ENCODE data around the gene SOCS7. TPM values are rescaled to one million over a fixed set of nuclear protein-coding genes. Genes with fewer than 3 reads are reported as not detected.

The SOCS7 gene
- total RNA-seq, 1 donor from 2014 or later = 23.7 TPM

DNA sequence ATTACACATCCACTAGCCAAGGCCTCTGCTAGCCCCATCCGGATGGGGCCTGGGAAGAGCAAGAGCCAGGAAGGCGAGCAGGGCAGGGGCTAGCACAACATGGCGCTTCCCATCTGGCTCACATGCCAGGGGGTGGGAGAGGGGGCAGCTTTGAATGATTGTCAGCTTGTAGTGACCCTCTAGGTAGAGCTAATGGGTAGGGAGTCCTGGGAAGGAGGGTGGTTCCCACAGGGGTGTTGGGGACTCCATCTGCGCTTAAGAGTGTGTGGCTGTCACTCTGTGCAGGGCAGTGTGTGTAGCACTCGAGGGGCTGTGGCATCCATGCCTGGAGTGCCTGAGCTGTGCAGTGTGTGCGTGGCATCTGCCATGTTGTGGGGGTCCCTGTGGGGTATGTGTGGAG is 101.1 kb downstream of the SOCS7 start:
- Histone ChIP-seq H3K27me3 (peaks cover 5% of the 10 kb centered on the region), H3K4me3 (no peak overlapping the region), H3K4me1 (peaks cover 43% of the 10 kb centered on the region), H3K9me3 (no peaks in the 10 kb centered on the region), H3K36me3 (no peaks in the 10 kb centered on the region), H3K27ac (peak overlapping the region; percentile 79)
- DNase-seq (no peak), ATAC-seq (no peak)
- intact Hi-C loops (cut with DNase I) = no loop called here
- TF ChIP-seq, protein P1, sequence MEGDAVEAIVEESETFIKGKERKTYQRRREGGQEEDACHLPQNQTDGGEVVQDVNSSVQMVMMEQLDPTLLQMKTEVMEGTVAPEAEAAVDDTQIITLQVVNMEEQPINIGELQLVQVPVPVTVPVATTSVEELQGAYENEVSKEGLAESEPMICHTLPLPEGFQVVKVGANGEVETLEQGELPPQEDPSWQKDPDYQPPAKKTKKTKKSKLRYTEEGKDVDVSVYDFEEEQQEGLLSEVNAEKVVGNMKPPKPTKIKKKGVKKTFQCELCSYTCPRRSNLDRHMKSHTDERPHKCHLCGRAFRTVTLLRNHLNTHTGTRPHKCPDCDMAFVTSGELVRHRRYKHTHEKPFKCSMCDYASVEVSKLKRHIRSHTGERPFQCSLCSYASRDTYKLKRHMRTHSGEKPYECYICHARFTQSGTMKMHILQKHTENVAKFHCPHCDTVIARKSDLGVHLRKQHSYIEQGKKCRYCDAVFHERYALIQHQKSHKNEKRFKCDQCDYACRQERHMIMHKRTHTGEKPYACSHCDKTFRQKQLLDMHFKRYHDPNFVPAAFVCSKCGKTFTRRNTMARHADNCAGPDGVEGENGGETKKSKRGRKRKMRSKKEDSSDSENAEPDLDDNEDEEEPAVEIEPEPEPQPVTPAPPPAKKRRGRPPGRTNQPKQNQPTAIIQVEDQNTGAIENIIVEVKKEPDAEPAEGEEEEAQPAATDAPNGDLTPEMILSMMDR (IDR thresholded peaks at IDR 0.05) = no peak

DNA sequence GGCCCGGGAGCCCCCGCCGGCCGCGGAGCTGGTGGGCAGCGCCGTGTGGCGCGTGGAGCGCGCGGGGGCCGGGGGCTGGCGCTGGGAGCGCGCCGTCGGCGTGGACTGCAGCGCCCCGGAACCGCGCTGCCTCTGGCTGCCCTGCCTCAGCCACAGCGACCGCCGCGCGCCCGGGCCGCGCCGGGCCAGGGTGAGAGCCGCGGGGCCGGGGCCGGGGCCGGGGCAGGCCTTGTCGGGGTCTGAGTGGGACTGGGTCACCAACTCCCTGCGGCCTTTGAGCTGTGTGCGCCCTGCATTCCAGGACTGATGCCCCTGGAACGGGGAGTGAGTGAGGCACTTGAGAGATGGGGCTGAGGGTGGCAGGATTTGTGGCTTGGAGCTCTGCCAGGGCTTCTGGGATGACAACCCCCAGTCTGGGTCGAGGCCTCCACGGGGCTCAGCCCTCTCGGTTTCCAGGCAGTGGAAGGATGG is 102.3 kb downstream of the SOCS7 start:
- DNase-seq (no peak), ATAC-seq (no peak)
- Histone ChIP-seq H3K9me3 (no peaks in the 10 kb centered on the region), H3K27me3 (peaks cover 5% of the 10 kb centered on the region), H3K4me1 (peaks cover 39% of the 10 kb centered on the region), H3K4me3 (peak overlapping the region; percentile 48), H3K27ac (peak overlapping the region; percentile 70), H3K36me3 (peaks cover 8% of the 10 kb centered on the region)
- intact Hi-C loops (cut with DNase I) = no loop called here
- TF ChIP-seq, protein P1 (IDR thresholded peaks at IDR 0.05) = no peak

DNA sequence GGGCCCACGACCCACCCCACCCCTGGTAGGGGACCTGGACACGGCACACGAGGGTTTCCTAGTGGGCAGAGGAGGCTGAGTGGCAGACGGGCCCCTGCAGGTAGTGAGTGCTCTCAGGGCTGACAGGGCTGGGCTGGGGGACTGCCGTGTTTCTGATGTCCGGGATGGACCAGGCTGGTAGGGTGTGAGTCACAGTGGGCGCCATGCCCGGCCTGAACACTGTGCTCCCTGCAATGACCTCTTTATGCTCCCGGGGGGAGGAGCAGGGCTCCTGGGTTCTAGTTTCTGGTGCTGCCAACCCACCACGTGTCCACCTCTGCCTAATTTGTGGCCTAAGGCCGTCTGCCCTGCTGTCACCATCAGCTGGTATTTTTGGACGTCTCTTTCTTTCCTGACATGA is 102.9 kb downstream of the SOCS7 start:
- H3K27me3 ChIP-seq = peaks cover 5% of the 10 kb centered on the region
- H3K36me3 ChIP-seq = peaks cover 13% of the 10 kb centered on the region
- peaks cover 36% of the 10 kb centered on the region for H3K4me1 ChIP-seq
- TF ChIP-seq, protein P1 (IDR thresholded peaks at IDR 0.05) = no peak
- peak overlapping the region; percentile 70 for H3K27ac ChIP-seq
- peak; percentile 82 for DNase-seq
- intact Hi-C loops (cut with DNase I) = no loop called here
- H3K4me3 ChIP-seq = peak overlapping the region; percentile 48
- H3K9me3 ChIP-seq = no peaks in the 10 kb centered on the region
- peak; percentile 69 for ATAC-seq

Other genes starting within 250 kb of the SOCS7 start
- gene TBC1D3E, start 223.9 kb upstream of the SOCS7 start, total RNA-seq = not detected
- not detected for gene TBC1D3, start 159.3 kb upstream of the SOCS7 start, total RNA-seq
- gene MRPL45, start 54.7 kb upstream of the SOCS7 start, total RNA-seq = 25.7 TPM
- gene GPR179, start 7.9 kb upstream of the SOCS7 start, total RNA-seq = 0.35 TPM
- 85.1 TPM for gene ARHGAP23, start 76.6 kb downstream of the SOCS7 start, total RNA-seq

Measured in upper lobe of right lung (tissue), 1 donor.